Spleen (tissue), 7 donors: ENCODE data around the gene VMO1.

Experiments
- CTCF ChIP-seq, 11 experiments: fragments of 200-600 bp in 7 of 11; fragments of 450-650 bp in 4 of 11; sonication (generic) in 4 of 11; IDR thresholded peaks in 8 of 11; conservative IDR thresholded peaks in 3 of 11; 1 replicate in 7 of 11; 2 replicates in 4 of 11; pipeline versions ENCODE4 v1.4.0 to v1.8.0; 2016 to 2021; ENCODE audit warnings: antibody characterized with exemption in 11 of 11, inconsistent platforms in 4 of 11, mild to moderate bottlenecking in 1 of 11
- POLR2A ChIP-seq, 3 donors: fragments of 450-650 bp; IDR thresholded peaks; one replicate each; pipeline ENCODE4 v1.5.1; 2017; ENCODE audit warnings: antibody characterized with exemption in 3 of 3, mild to moderate bottlenecking in 1 of 3
- POLR2AphosphoS5 ChIP-seq, 3 donors: sonication (generic); formaldehyde crosslinking; IDR thresholded peaks; one replicate each; pipeline ENCODE4 v1.5.1; 2017; ENCODE audit warnings: antibody characterized with exemption in 3 of 3
- donor health status: DM: no; HTN: no; CAD: no; lungs with moderate emphysema.
- donor health status: DM: no; HTN: no; CAD: no.
- donor health status: DM: no; HTN: no; CAD: no.

DNA sequence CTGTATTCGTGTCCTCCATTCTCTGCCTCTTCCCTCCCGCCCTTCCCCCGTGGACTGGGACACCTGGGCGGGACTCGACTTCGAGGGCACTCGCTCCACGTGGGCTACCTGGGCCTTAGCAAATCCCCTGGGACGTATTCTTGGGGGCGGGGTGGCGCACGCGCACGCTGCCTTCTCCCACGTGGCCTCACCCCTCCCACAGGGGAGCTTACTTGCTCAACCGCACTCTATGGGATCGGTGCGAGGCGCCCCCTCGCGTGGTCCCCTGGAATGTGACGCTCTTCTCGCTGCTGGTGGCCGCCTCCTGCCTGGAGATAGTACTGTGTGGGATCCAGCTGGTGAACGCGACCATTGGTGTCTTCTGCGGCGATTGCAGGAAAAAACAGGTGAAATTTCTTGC, 3.5 kb downstream of the VMO1 start:
- peak in 2 of 11 experiments; percentile 25 to 38 for TF ChIP-seq CTCF (IDR thresholded peaks at IDR 0.05 in 8 of 11, conservative IDR thresholded peaks at IDR 0.05 in 3 of 11)
- peak in 2 of 3 donors; percentile 28 to 40 for TF ChIP-seq POLR2AphosphoS5 (IDR thresholded peaks at IDR 0.05)
- no peak for TF ChIP-seq POLR2A (IDR thresholded peaks at IDR 0.05)
